Activated CD4-positive, alpha-beta T cell treated with anti-CD3 and anti-CD28 coated beads, Interleukin-2, Interleukin-6, amounts not matched to agents 100 ng/mL and 50 ng/mL, durations not matched to agents 16 hours and 8 hours (primary cell): ENCODE results near the gene LTBP1.

Experiments used
- DNase-seq: peaks from one replicate; pipeline ENCODE4 v3.0.0-alpha.2; 2020

LTBP1 gene

DNA sequence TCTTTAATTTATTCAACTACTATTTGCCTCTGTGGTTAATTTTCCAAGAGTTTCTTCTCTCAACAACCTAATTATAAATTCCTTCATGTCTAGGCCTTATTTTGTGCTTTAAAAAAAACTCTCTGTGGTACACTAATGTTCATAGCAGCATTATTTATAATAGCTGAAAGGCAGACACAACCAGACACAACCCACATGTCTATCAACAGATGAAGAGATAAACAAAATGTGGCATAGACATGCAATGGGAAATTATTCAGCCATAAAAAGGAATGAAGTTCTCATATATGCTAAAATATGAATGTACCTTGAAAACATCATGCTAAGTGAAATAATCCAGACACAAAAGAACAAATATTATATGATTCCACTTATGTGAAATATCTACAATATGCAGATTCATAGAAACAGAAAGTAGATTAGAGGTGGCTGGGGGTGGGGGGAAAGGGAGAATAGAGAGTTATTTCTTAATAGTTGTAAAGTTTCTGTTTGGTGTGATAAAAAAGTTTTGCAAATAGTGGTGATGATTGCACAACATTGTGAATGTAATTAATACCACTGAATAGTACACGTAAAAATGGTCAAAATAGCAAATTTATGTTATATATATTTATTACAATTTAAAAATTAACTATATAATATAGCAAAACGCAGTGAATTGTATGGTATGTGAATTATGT is 501.6 kb downstream of the LTBP1 start:
- no peak for DNase-seq
